A673 (cell line): ENCODE measurements around the gene CFAP99.

Experiments used
- EZH2 ChIP-seq: fragments of 200-600 bp; sonication (generic); IDR thresholded peaks from 2 replicates; pipeline ENCODE4 v1.6.1; 2017; ENCODE audit warnings: borderline replicate concordance, low read depth, mild to moderate bottlenecking, mixed read lengths, antibody characterized with exemption, low read length; ENCODE audit not compliant: poor library complexity, severe bottlenecking
- TF ChIP-seq, protein P1 (sequence below): fragments of 300-800, 200-600 bp; sonication (generic); conservative IDR thresholded peaks from 2 replicates; pipeline ENCODE4 v1.5.1; 2017; ENCODE audit warnings: low read depth, mild to moderate bottlenecking, antibody characterized with exemption, low read length, moderate library complexity, mixed read lengths

DNA sequence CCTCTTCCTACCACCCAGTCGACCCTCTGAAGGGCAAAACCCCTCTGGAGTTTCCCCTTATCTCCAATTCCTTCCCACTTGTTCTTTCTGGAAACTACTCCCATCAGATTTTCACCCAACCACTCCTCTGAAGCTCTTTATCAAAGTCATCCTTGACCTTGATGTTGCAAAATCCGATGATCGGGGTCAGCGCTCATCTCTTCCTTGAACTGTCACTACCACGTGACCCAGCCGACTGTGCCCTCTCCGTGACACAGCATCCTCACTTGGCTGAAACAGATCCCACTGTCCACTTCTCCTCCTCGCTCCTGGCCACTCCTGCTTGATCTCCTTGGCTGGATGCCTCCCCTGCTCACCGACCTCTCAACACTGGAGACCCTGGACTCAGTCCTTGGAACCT is 1.1 kb downstream of the CFAP99 start:
- TF ChIP-seq, protein P1, sequence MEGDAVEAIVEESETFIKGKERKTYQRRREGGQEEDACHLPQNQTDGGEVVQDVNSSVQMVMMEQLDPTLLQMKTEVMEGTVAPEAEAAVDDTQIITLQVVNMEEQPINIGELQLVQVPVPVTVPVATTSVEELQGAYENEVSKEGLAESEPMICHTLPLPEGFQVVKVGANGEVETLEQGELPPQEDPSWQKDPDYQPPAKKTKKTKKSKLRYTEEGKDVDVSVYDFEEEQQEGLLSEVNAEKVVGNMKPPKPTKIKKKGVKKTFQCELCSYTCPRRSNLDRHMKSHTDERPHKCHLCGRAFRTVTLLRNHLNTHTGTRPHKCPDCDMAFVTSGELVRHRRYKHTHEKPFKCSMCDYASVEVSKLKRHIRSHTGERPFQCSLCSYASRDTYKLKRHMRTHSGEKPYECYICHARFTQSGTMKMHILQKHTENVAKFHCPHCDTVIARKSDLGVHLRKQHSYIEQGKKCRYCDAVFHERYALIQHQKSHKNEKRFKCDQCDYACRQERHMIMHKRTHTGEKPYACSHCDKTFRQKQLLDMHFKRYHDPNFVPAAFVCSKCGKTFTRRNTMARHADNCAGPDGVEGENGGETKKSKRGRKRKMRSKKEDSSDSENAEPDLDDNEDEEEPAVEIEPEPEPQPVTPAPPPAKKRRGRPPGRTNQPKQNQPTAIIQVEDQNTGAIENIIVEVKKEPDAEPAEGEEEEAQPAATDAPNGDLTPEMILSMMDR = no peak
- TF ChIP-seq EZH2 = no peak
